OCI-LY7 (cell line): ENCODE data around the gene PRKD1. TPM values are rescaled to one million over a fixed set of nuclear protein-coding genes. Genes with fewer than 3 reads are reported as not detected.

Source experiments
- BruUV-seq: library from RNA; stranded (reverse); fragments of 400-500 nt; replicated peaks from 2 replicates; lab custom pipeline; 2021; lab: Mats Ljungman, UMichigan
- CTCF ChIA-PET: fragments of 300-600 bp; sonication (Branson Sonifier 250); formaldehyde crosslinking; loops from one replicate; lab custom pipeline; 2022; ENCODE audit warnings: antibody characterized with exemption; ENCODE audit not compliant: unreplicated experiment; lab: Charles Lee
- POLR2A ChIA-PET: fragments of 300-600 bp; sonication (Branson Sonifier 250); formaldehyde crosslinking; loops from one replicate; lab custom pipeline; 2022; ENCODE audit warnings: antibody characterized with exemption; lab: Charles Lee
- DNase-seq: peaks from one replicate; pipeline ENCODE4 v3.0.0-alpha.2; 2015; ENCODE audit warnings: low spot score
- H2AFZ ChIP-seq: fragments of 200-600 bp; sonication (generic), shearing (Covaris generic); 2 replicates; pipeline ENCODE4 v1.6.1; 2014; ENCODE audit warnings: mild to moderate bottlenecking, antibody characterized with exemption, low read length, moderate library complexity
- H3K27ac ChIP-seq: fragments of 200-600 bp; sonication (generic); 2 replicates; pipeline ENCODE4 v1.5.1; 2014; ENCODE audit warnings: mixed run types, low read depth, mild to moderate bottlenecking, moderate library complexity, low read length, inconsistent platforms; ENCODE audit not compliant: poor library complexity, severe bottlenecking
- H3K36me3 ChIP-seq: fragments of 200-600 bp; sonication (generic); 2 replicates; pipeline ENCODE4 v1.6.1; 2014; ENCODE audit warnings: mild to moderate bottlenecking, antibody characterized with exemption, low read length, moderate library complexity, mixed read lengths; ENCODE audit not compliant: insufficient read depth
- H3K4me1 ChIP-seq: fragments of 200-600 bp; sonication (generic); 2 replicates; pipeline ENCODE4 v1.5.1; 2014; ENCODE audit warnings: mild to moderate bottlenecking, low read length; ENCODE audit not compliant: insufficient read depth, poor library complexity, severe bottlenecking
- H3K4me2 ChIP-seq: fragments of 200-600 bp; sonication (generic); 2 replicates; pipeline ENCODE4 v1.6.1; 2014; ENCODE audit warnings: mild to moderate bottlenecking, low read length
- H3K4me3 ChIP-seq: fragments of 200-600 bp; sonication (generic); 2 replicates; pipeline ENCODE4 v1.5.1; 2014; ENCODE audit warnings: mild to moderate bottlenecking, low read depth, low read length; ENCODE audit not compliant: poor library complexity, severe bottlenecking
- H3K79me2 ChIP-seq: fragments of 200-600 bp; sonication (generic); 2 replicates; pipeline ENCODE4 v1.6.1; 2016; ENCODE audit warnings: low read depth, mild to moderate bottlenecking, low read length, moderate library complexity, mixed read lengths; ENCODE audit not compliant: insufficient read depth
- H3K9me2 ChIP-seq: fragments of 200-600 bp; sonication (generic); 2 replicates; pipeline ENCODE4 v1.6.1; 2016; ENCODE audit warnings: mild to moderate bottlenecking, low read length, mixed read lengths; ENCODE audit not compliant: insufficient read depth
- H3K9me3 ChIP-seq: fragments of 200-600 bp; sonication (generic); 2 replicates; pipeline ENCODE4 v1.6.1; 2014; ENCODE audit warnings: mild to moderate bottlenecking, mixed run types, low read length, mixed read lengths
- H4K20me1 ChIP-seq: fragments of 200-600 bp; sonication (generic); 2 replicates; pipeline ENCODE4 v1.6.1; 2014; ENCODE audit warnings: mild to moderate bottlenecking, antibody characterized with exemption, low read length, moderate library complexity, mixed read lengths; ENCODE audit not compliant: insufficient read depth
- EZH2phosphoT487 ChIP-seq: fragments of 200-600 bp; sonication (generic); IDR thresholded peaks from 2 replicates; pipeline ENCODE4 v1.6.1; 2018; ENCODE audit warnings: low read depth, borderline replicate concordance, mild to moderate bottlenecking, mixed run types, antibody characterized with exemption, low read length, moderate library complexity, mixed read lengths
- intact Hi-C: fragments of 100-400 bp; cut with micrococcal nuclease; formaldehyde crosslinking; loops from one replicate; pipeline ENCODE4 v1.10.0; 2022; ENCODE audit not compliant: unreplicated experiment
- total RNA-seq, 2 experiments: library from RNA; depleted of rRNA in 1 of 2; stranded (reverse); fragments of >200 nt in 1 of 2; shearing (Covaris generic) in 1 of 2; gene quantifications; 2 replicates each; pipeline ENCODE4 v1.2.3, GENCODE V29; 2014 to 2022
- TF ChIP-seq, protein P1 (sequence below): fragments of 200-600 bp; sonication (generic); conservative IDR thresholded peaks from 2 replicates; pipeline ENCODE4 v1.5.1; 2014; ENCODE audit warnings: mild to moderate bottlenecking, antibody characterized with exemption, low read length, moderate library complexity, mixed read lengths

The PRKD1 gene
- total RNA-seq, 2 experiments from 2014 or later = not detected

DNA sequence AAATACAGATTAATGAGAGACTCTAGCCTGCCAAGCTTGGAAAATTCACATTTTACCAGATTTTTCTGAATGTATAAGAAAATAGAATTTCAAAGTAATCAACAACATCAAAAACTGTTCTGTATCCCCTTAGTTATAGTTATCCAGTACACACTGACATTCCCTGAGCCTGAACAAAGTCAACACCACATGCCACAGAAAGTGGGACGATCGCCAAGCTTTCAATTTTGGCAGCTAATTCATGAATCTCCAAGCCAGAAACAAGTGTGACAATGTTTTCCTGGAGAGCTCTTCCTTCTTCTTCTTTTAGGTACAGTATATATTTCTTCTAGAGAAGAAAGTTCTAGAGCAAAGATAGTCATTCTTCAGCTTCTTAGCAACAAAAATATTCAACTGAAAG is 290.2 kb downstream of the PRKD1 start:
- no TSS peak for BruUV-seq
- intact Hi-C loops = no loop called here
- H3K36me3 ChIP-seq = no peaks in the 10 kb centered on the region
- TF ChIP-seq EZH2phosphoT487 = no peak
- TF ChIP-seq, protein P1, sequence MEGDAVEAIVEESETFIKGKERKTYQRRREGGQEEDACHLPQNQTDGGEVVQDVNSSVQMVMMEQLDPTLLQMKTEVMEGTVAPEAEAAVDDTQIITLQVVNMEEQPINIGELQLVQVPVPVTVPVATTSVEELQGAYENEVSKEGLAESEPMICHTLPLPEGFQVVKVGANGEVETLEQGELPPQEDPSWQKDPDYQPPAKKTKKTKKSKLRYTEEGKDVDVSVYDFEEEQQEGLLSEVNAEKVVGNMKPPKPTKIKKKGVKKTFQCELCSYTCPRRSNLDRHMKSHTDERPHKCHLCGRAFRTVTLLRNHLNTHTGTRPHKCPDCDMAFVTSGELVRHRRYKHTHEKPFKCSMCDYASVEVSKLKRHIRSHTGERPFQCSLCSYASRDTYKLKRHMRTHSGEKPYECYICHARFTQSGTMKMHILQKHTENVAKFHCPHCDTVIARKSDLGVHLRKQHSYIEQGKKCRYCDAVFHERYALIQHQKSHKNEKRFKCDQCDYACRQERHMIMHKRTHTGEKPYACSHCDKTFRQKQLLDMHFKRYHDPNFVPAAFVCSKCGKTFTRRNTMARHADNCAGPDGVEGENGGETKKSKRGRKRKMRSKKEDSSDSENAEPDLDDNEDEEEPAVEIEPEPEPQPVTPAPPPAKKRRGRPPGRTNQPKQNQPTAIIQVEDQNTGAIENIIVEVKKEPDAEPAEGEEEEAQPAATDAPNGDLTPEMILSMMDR = no peak
- no peak for DNase-seq
- no peaks in the 10 kb centered on the region for H3K4me1 ChIP-seq
- no peak overlapping the region for H3K4me3 ChIP-seq
- no peak overlapping the region for H3K27ac ChIP-seq
- H3K9me3 ChIP-seq = no peaks in the 10 kb centered on the region
- H2AFZ ChIP-seq = no peak overlapping the region
- ChIA-PET CTCF (no interaction called here), POLR2A (no interaction called here)
- H4K20me1 ChIP-seq = no peaks in the 10 kb centered on the region
- no peak overlapping the region for H3K4me2 ChIP-seq
- no peaks in the 10 kb centered on the region for H3K9me2 ChIP-seq
- no peaks in the 10 kb centered on the region for H3K79me2 ChIP-seq

DNA sequence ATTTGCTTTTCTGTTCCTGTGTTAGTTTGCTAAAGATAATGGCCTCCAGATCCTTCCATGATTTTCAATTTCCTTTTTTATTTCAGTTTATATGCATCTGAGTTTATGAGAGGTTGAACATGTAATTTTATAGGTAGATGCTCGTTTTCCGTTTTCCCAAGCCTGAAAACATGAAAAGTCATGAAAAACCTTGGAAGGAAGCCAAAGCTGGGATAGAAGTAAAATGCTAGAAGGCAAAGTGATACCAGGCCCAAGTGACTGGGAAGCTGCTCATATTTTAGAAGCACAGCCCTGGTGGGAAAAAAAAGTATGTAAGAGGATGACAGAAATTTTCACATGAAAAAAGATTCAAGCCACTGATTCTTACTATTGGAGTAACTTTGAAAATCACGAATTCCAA is 290.8 kb downstream of the PRKD1 start:
- H3K4me3 ChIP-seq = no peak overlapping the region
- H3K36me3 ChIP-seq = no peaks in the 10 kb centered on the region
- TF ChIP-seq, protein P1 = no peak
- TF ChIP-seq EZH2phosphoT487 = no peak
- no peaks in the 10 kb centered on the region for H3K9me2 ChIP-seq
- POLR2A ChIA-PET = interaction anchor here (0.6 kb wide), 1 partner anchor 19 kb away, joined by 3 read pairs; no protein-coding TSS in a partner anchor
- no peak overlapping the region for H3K4me2 ChIP-seq
- no peak overlapping the region for H3K27ac ChIP-seq
- CTCF ChIA-PET = no interaction called here
- no peaks in the 10 kb centered on the region for H3K9me3 ChIP-seq
- no peaks in the 10 kb centered on the region for H4K20me1 ChIP-seq
- no peak for DNase-seq
- intact Hi-C loops = no loop called here
- no TSS peak for BruUV-seq
- no peaks in the 10 kb centered on the region for H3K4me1 ChIP-seq
- no peaks in the 10 kb centered on the region for H3K79me2 ChIP-seq
- H2AFZ ChIP-seq = no peak overlapping the region

DNA sequence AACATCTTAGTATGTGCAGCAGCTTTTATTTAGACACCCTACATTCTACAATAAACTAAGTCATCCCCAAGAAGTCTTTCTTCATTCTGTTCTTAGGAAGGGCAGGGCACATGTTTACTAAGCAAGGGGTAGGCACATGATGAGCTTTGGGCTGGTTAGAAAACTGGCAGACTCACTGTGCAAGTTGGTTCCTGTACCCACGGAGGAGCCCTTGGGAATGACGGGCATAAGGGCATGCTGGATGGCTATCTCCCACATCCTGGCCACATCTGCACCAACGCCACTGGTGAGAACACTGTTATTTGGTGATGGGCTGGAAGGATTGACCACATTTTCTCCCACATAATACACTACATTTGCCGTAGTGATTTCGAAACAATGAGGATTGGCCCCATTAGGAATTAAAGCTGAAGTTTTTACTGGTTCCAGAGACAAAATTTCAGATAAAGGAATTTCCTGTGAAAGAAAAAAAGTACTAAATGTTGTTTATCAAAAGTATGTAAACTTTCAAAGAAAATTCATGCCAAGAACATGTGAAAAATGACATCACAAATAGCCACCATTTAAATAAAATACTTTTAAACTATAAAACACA is 297.0 kb downstream of the PRKD1 start:
- H3K4me1 ChIP-seq = no peaks in the 10 kb centered on the region
- H3K4me3 ChIP-seq = no peak overlapping the region
- H3K4me2 ChIP-seq = no peak overlapping the region
- DNase-seq = no peak
- BruUV-seq = no TSS peak
- H3K36me3 ChIP-seq = no peaks in the 10 kb centered on the region
- intact Hi-C loops = no loop called here
- H3K79me2 ChIP-seq = no peaks in the 10 kb centered on the region
- POLR2A ChIA-PET = interaction anchor here (1.2 kb wide), 1 partner anchor 39 kb away, joined by 3 read pairs; no protein-coding TSS in a partner anchor
- H3K9me3 ChIP-seq = no peaks in the 10 kb centered on the region
- no peak overlapping the region for H2AFZ ChIP-seq
- H3K27ac ChIP-seq = no peak overlapping the region
- no peaks in the 10 kb centered on the region for H4K20me1 ChIP-seq
- CTCF ChIA-PET = interaction anchor here (0.6 kb wide), 1 partner anchor 679 kb away, joined by 3 read pairs; no protein-coding TSS in a partner anchor
- no peaks in the 10 kb centered on the region for H3K9me2 ChIP-seq
- TF ChIP-seq, protein P1 = no peak
- TF ChIP-seq EZH2phosphoT487 = no peak
